Measurements from ENCODE around the gene SLC9A2. TPM values are rescaled to one million over a fixed set of nuclear protein-coding genes. Genes with fewer than 3 reads are reported as not detected.

SLC9A2 gene
- total RNA-seq (2014; rRNA removed) (7.1 and 8.8 TPM in 2 replicates), Bru-seq, nascent RNA (percentile 13 among the genes with signal in this experiment), BruChase-seq, experiment 1, labeled RNA remaining after a 6-hour chase (percentile 10 among the genes with signal in this experiment), BruChase-seq, experiment 2, labeled RNA remaining after a 2-hour chase (percentile 10 among the genes with signal in this experiment)
- long read RNA-seq = 0 reads

- peak; percentile 38 for DNase-seq
- no peaks in the 10 kb centered on the region for H3F3A ChIP-seq (ENCODE audit: low read length, unreplicated experiment)
- no peaks in the 10 kb centered on the region for H4K20me1 ChIP-seq (ENCODE audit: low read length)
- peaks cover 18% of the 10 kb centered on the region; the same call in 1 of the 2 replicates for H3K4me1 ChIP-seq (ENCODE audit: insufficient read depth, low read length)
- peak within 1 kb of the TSS; percentile 42 for H3K9ac ChIP-seq (ENCODE audit: low read length)
- H3K27me3 ChIP-seq (ENCODE audit: low read length) = 0 out of 2 replicates have a peak, but pooled peaks cover 10% of the 10 kb centered on the region
- H3K36me3 ChIP-seq (ENCODE audit: low read depth, low read length) = no peaks in the 10 kb centered on the region
- no peak for TF ChIP-seq EZH2phosphoT487 (IDR thresholded peaks at IDR 0.05; ENCODE audit: borderline replicate concordance, low read length)
- TF ChIP-seq CTCF (conservative IDR thresholded peaks at IDR 0.05; ENCODE audit: low read depth, low read length) = no peak
- TF ChIP-seq EZH2 (IDR thresholded peaks at IDR 0.05; ENCODE audit: low read length, unreplicated experiment) = no peak
- peak within 1 kb of the TSS; percentile 75 for H3K4me3 ChIP-seq (ENCODE audit: low read length)
- H3K9me3 ChIP-seq (ENCODE audit: low read length) = no peaks in the 10 kb centered on the region
- H3K9me2 ChIP-seq (replicated peaks; ENCODE audit: low read length) = no peaks in the 10 kb centered on the region
- POLR2A ChIA-PET (ENCODE audit: unreplicated experiment) = no interaction called here
- H3K27ac ChIP-seq (ENCODE audit: low read length) = no peak within 1 kb of the TSS
- peak; percentile 53 for ATAC-seq
- CTCF ChIA-PET = interaction anchor here (0.6 kb wide), 1 partner anchor 84 kb away, joined by 3 read pairs; no protein-coding TSS in a partner anchor
- no TSS peak for BruUV-seq (replicated peaks)
- H3K79me2 ChIP-seq (ENCODE audit: low read length) = peaks cover 6% of the 10 kb centered on the region; the same call in 1 of the 2 replicates
- H3K4me2 ChIP-seq (ENCODE audit: low read length) = peak within 1 kb of the TSS; percentile 98
- intact Hi-C loops (cut with micrococcal nuclease) = no loop called here
- H2AFZ ChIP-seq (ENCODE audit: low read length) = peak within 1 kb of the TSS; percentile 87
Measured at GRCh38 chr2:102619414-102620319, at the start of gene SLC9A2. Gene SLC9A2, plus strand, starts transcription at chr2:102619553. Its CDS starts 296 bp downstream, at chr2:102619849.

- no peak for DNase-seq
- no peak overlapping the region for H3K9ac ChIP-seq (ENCODE audit: low read length)
- no peak overlapping the region for H3K4me2 ChIP-seq (ENCODE audit: low read length)
- H3K9me3 ChIP-seq (ENCODE audit: low read length) = 0 out of 2 replicates have a peak, but pooled peaks cover 9% of the 10 kb centered on the region
- H3K4me1 ChIP-seq (ENCODE audit: insufficient read depth, low read length) = no peaks in the 10 kb centered on the region
- POLR2A ChIA-PET (ENCODE audit: unreplicated experiment) = no interaction called here
- no peak overlapping the region for H3K27ac ChIP-seq (ENCODE audit: low read length)
- CTCF ChIA-PET = no interaction called here
- TF ChIP-seq EZH2phosphoT487 (IDR thresholded peaks at IDR 0.05; ENCODE audit: borderline replicate concordance, low read length) (no peak), EZH2 (IDR thresholded peaks at IDR 0.05; ENCODE audit: low read length, unreplicated experiment) (no peak)
- ATAC-seq = no peak
- no peaks in the 10 kb centered on the region for H3K79me2 ChIP-seq (ENCODE audit: low read length)
- intact Hi-C loops (cut with micrococcal nuclease) = no loop called here
- no peaks in the 10 kb centered on the region for H3K36me3 ChIP-seq (ENCODE audit: low read depth, low read length)
- no peaks in the 10 kb centered on the region for H3F3A ChIP-seq (ENCODE audit: low read length, unreplicated experiment)
- H3K4me3 ChIP-seq (ENCODE audit: low read length) = no peak overlapping the region
- H3K27me3 ChIP-seq (ENCODE audit: low read length) = no peaks in the 10 kb centered on the region
- no peak overlapping the region for H2AFZ ChIP-seq (ENCODE audit: low read length)
- H3K9me2 ChIP-seq (replicated peaks; ENCODE audit: low read length) = no peaks in the 10 kb centered on the region; the same call in 1 of the 2 replicates
- no TSS peak for BruUV-seq (replicated peaks)
- H4K20me1 ChIP-seq (ENCODE audit: low read length) = no peaks in the 10 kb centered on the region
Measured at GRCh38 chr2:102575888-102576287, 43.5 kb upstream of the SLC9A2 start.

GRCh38 chr2:102578376-102578775 lies 41.0 kb upstream of the SLC9A2 start:
- no peaks in the 10 kb centered on the region for H3K4me1 ChIP-seq (ENCODE audit: insufficient read depth, low read length)
- TF ChIP-seq EZH2 (IDR thresholded peaks at IDR 0.05; ENCODE audit: low read length, unreplicated experiment) (no peak), EZH2phosphoT487 (IDR thresholded peaks at IDR 0.05; ENCODE audit: borderline replicate concordance, low read length) (no peak), CTCF (conservative IDR thresholded peaks at IDR 0.05; ENCODE audit: low read depth, low read length) (no peak)
- intact Hi-C loops (cut with micrococcal nuclease) = no loop called here
- no TSS peak for BruUV-seq (replicated peaks)
- H3K9me2 ChIP-seq (replicated peaks; ENCODE audit: low read length) = no peaks in the 10 kb centered on the region; the same call in 1 of the 2 replicates
- H3K9me3 ChIP-seq (ENCODE audit: low read length) = 0 out of 2 replicates have a peak, but pooled peaks cover 9% of the 10 kb centered on the region
- POLR2A ChIA-PET (ENCODE audit: unreplicated experiment) = no interaction called here
- no peaks in the 10 kb centered on the region for H3F3A ChIP-seq (ENCODE audit: low read length, unreplicated experiment)
- DNase-seq = no peak
- H3K27ac ChIP-seq (ENCODE audit: low read length) = no peak overlapping the region
- CTCF ChIA-PET = no interaction called here
- no peak overlapping the region for H3K4me3 ChIP-seq (ENCODE audit: low read length)
- ATAC-seq = no peak
- no peaks in the 10 kb centered on the region for H3K27me3 ChIP-seq (ENCODE audit: low read length)
- H2AFZ ChIP-seq (ENCODE audit: low read length) = no peak overlapping the region
- H3K36me3 ChIP-seq (ENCODE audit: low read depth, low read length) = no peaks in the 10 kb centered on the region
- H3K79me2 ChIP-seq (ENCODE audit: low read length) = no peaks in the 10 kb centered on the region
- no peaks in the 10 kb centered on the region for H4K20me1 ChIP-seq (ENCODE audit: low read length)
- no peak overlapping the region for H3K9ac ChIP-seq (ENCODE audit: low read length)
- no peak overlapping the region for H3K4me2 ChIP-seq (ENCODE audit: low read length)

All from PC-3 (cell line).